ENCODE results near the gene SOSTDC1.
"Not testable (repeated sequence)": the region's sequence is repeated elsewhere in the genome, so short reads cannot be mapped to it uniquely, and the experiment has no call there.

The SOSTDC1 gene, protein sequence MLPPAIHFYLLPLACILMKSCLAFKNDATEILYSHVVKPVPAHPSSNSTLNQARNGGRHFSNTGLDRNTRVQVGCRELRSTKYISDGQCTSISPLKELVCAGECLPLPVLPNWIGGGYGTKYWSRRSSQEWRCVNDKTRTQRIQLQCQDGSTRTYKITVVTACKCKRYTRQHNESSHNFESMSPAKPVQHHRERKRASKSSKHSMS

DNA sequence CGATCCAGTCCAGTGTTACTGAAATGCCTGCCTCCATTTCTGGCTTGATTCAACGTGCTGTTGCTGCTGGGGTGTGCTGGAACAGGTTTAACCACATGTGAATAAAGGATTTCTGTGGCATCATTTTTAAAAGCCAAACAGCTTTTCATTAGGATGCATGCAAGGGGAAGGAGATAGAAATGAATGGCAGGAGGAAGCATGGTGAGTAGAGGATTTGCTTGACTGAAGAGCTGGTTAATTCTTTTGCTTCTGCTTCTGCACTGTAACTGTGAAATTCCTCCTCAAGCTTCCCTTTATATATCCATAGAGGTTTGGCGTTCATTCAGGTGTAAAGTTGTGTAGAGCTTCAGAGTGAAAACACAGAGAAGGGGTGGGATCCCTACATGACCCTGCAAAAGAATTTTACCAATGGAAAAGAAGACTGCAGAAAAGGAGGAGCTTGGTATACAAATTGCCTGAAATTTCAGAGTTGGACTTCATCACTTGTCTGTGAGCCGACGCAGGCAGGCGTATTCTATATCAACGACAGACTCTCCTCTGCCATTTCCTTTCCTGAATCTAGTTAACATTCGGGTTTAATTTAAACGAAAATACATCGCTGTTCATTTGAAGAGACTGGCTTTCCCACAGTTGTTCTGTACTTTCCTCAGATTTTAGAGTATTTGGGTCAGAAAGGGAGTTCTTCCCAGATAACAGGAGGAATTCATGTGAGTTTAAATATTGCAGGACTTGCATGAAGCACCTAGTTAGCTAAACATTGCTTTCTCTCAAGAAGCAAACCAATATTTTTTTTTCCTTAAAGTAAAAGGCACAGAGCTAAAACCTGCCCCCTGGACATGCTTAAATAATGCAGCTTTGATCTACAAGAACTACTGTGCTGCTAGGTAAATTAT, at the start of gene SOSTDC1:
Gene SOSTDC1, minus strand, starts transcription at position 270 of the 893 bp plus-strand sequence. Its CDS starts 70 bp downstream, at position 200.
- DNase-seq, result peak in 1 of 56 donors; percentile 4

DNA sequence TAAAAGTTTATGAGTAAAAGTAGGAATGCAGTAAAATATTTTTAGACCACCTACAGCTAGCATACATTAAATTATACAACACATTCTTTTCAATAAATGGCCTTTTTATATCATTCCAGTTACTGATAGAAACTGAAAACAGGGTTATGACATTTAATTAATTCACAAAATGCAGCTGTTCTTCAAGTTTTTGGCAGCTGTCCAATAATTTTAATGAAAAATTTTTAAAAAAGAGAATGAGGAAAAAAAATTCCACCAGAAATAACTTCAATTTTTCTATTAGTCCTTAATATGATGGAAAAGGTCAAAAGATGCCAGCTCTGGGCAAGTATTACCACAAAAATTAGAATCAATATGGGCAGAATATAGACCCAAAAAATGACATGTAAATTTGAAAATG, 49.2 kb upstream of the SOSTDC1 start:
- DNase-seq, result no peak

DNA sequence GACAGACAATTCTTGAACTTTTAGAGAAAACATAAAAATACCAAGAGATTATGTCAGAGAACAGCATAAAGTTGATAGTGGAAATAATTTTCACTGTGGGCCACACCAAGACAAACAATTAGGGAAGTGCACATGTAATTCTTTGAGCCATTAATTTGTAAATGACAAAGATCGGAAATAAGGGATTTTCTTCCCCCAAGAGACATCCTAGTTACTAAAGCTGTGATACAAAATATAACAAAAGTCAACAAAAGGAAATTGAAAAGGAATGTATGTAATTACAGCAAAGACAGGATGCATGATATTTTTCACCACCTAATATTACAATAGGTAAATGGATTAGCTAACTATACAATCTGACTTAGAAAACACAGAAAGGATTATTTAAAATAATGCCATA, 48.7 kb upstream of the SOSTDC1 start:
- no peak for DNase-seq

- DNase-seq, result no peak
Observed at GRCh38 chr7:16512097-16512496, 46.6 kb upstream of the SOSTDC1 start.

DNA sequence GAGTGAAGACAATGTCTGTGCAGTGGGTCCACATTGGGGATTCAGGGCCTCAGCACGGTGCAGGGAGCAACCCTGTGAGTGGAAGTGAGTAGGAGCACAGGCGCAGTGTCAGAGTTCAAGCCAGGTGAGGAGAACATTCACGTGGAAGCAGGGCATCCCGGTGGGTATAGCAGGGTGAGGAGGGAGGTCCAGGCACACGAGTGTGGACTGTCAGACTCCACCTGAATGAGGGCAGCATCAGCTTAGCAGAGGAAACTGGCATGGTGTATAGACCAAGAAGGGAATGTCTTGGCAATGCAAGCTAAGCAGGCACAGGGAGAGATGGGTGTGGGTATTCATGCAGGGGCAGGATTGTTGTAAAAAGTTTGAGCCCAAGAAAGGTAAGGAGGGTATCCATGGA, 45.8 kb upstream of the SOSTDC1 start:
- DNase-seq, result no peak

- DNase-seq, result no peak
Observed at GRCh38 chr7:16509829-16510228, 44.3 kb upstream of the SOSTDC1 start.

- not testable (repeated sequence) for DNase-seq
Observed at GRCh38 chr7:16506422-16506821, 40.9 kb upstream of the SOSTDC1 start.

DNA sequence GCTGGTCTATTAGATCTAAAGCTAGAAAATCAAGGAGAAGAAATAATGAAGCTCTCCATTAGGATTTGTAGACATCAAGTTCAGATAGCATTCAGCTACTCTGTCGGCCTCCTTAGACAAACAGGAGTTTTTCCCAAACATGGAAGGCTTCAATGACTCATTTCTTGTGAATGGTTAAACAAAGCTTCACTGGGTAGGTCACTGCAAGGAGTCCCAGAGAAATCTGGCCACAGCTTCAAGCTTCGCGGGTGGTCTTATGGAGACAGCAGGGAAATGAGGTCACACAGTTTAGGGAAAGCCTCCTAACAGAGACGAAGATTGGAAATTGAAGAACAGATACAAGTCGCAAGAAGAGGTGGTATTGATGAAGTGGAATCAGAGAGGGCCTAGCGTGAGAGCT, 38.5 kb upstream of the SOSTDC1 start:
- no peak for DNase-seq

- no peak for DNase-seq
Observed at GRCh38 chr7:16502303-16502702, 36.8 kb upstream of the SOSTDC1 start.

DNA sequence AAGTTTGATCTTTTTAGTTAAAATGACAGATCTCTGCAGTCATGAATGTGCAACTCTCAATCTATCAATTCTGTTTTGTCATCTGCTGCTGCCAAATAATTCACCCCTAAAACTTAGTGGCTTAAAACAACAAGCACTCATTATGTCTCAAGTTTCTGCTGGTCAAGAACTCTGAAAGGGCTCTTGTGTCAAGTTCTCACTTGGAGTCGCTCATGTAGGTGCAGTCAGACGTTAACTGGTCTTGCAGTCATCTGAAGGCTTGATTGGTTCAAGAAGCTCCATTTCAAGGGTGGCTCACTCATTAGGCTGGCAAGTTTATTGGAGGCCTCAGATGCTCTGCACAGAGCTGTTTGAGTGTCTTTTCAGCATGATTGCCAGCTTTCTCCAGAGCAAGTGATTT, 32.6 kb upstream of the SOSTDC1 start:
- no peak for DNase-seq

DNA sequence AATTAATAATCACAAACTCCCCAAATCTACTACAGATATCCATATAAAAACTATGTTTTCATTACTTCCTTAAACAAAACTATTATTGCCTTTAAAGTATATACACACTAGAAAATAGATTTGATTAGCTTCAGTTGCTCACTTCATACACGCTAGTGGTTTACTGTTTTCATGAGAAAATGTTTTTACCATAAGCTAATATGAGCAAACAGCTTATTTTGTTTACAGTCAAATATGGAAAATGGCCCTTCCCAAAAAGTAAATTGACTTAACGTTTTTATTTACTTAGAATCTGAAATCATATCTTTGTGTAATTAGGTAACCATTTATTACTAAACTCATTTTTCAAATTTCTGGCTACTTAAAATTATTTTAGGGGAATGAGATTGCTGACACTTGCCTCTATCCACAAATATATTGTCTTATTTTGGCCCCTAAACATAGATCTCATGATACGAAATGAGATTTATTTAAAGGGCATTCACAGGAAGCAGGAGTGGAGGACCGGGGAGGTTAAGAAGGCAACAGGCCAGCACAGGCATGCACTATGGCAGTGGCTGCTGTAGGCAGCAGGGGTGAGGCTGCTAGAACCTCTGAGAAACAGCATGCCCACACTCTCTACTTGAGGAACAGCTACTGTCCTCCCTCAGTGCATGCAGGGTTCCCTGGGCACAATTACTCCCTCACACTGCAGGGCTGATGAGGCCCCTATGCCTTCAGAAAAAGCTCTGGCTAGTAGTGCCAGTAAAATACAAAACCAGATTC, 29.6 kb upstream of the SOSTDC1 start:
- DNase-seq, result no peak

DNA sequence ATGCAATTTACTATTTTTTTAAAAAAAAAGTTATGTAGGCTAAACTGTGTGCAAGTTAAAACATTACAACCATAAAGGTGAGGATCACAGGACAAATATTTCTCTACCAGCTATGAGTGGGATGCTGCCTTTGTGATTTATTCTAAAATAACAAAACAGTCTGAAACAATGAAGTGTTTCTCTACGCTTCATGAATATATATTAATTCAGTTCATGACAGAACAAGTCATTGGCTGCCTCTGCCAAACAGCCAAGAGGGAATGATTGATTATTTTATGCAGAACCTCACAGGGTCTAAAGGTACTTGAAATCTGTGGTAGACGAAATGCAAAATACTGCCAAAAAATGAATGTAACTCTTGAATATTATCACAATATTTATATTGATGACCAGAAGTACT, 29.0 kb upstream of the SOSTDC1 start:
- no peak for DNase-seq

GRCh38 chr7:16493266-16493665, 27.7 kb upstream of the SOSTDC1 start:
- DNase-seq, result no peak

DNA sequence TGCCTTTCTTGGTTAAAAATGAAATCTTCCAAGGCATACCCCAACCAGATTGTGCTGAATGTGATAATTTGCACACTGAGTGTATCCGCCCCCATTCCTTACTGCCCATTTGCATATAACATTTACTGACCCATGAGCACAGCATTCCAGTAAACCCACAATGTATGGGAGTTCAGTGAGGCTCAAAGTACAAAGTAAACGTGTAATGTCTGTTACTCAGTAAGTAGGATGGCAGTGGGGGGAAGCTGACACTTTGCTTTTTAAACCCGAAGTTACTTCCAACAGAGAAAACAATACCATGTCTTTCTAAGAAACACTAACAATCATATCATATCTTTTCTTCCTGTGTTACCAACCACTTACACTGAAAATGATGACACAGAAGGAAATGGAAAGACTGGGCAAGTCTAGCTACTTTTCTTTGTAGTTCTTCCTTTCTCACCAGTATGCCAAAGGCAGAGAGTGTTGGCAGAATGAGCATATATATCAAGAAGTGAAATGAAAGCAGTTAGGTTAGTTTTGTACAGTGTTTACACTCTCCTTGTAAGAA, 27.1 kb upstream of the SOSTDC1 start:
- no peak for DNase-seq

DNA sequence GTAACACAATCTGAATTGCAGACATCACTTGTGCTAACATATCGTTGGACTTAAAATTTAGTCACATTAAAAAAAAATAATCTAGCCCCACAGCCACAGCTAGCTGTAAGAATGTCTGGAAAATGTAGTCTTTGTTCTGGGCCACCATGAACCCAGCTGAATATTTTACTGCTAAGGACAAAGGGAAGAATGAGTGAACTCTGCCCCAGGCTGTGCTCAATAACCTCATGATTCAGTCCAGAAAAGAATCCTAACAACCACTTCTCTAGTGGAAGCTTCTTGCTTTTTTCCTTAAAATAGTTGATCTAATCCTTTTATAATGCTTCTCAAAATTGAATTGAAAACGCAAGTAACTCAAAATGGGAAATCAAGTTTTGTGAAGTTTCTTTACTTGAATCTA, 25.6 kb upstream of the SOSTDC1 start:
- no peak for DNase-seq

- DNase-seq, result no peak
Observed at GRCh38 chr7:16484453-16485158, 19.1 kb upstream of the SOSTDC1 start.

GRCh38 chr7:16479591-16479990, 14.1 kb upstream of the SOSTDC1 start:
- no peak for DNase-seq

DNA sequence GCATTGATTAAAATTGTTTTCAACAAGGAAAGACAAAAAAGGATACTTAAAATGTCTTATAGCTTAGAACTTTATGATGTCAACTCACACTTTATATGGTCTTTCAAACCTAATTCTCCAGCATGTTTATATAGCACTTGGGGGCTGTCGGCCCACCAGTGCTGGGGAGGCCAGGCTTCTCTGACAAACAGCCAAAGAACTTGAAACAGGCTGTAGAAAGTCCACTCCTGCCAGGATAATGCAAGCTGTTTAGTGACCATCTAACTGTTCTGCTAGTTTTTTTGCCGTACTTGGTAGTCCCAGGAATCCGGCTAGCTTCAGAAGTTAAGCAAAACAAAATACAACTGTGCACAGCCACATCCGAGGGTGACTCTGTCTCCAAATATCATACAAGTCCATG, 13.6 kb upstream of the SOSTDC1 start:
- DNase-seq, result no peak

DNA sequence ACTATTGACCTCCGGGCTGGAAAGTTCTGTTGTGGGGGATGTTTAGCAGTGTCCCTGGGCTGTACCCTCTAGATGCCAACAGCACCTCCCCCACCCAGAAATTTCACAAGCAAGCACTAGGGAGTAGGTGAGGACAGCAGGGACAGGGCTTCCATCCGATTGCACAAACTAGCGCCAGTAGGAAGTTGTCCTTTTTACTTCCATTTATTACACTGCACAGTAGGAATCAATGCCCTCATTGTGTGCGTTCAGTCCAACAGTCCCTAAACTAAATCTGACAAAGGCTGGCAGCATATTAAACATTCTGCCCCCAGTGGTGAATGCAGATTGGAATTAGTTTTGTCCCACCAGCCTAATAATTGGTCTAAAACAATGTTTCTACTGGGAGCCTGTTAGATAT, 6.4 kb upstream of the SOSTDC1 start:
- peak in 2 of 56 donors; percentile 3 to 33 for DNase-seq

DNA sequence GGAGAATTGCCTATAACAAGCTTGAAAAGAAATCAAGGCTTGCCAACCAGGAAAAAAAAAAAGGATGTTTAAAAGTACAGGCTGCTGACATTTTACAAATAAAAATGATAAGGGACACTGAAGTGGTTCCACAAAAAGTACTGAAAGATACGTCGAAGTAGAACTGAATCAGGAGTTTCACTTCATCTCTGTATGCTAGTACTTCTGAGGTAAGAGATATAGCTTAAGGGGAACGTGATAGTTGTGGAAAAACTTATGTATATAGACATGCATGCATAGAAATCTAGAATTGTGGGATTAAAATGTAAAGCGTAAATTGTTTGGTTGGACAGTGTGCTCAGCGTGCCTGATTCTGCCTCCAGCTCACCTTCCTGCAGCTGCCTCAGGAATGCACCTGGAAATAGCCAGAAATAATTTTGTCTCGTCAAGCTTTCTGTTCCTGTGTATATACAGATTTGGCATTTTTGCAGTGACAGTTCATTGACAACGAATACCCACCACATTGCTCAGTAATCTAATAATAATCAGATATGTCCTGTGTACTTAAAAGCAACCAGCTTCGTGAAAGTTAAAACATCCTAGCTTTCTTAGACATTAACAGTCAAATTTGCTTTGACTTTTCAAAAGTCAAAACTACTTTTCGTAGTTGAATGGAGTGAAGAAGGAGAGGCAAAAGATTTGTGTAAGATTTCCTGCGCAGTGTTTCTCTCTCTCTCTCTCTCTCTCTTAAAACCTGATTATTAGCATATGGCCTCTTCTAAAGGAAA, 1.4 kb downstream of the SOSTDC1 start:
- no peak for DNase-seq
